Esophagus squamous epithelium (tissue), 4 donors: ENCODE measurements around the gene TMEM131L.

Source experiments
- CTCF ChIP-seq, 6 experiments: fragments of 450-650 bp in 4 of 6; fragments of 200-600 bp in 2 of 6; sonication (generic) in 2 of 6; IDR thresholded peaks; one replicate each; pipeline ENCODE4 v1.5.1; 2016 to 2019; ENCODE audit warnings: antibody characterized with exemption in 6 of 6, mild to moderate bottlenecking in 4 of 6, moderate library complexity in 4 of 6
- POLR2A ChIP-seq, 4 donors: fragments of 450-650 bp; IDR thresholded peaks; one replicate each; pipeline ENCODE4 v1.6.1; 2017; ENCODE audit warnings: antibody characterized with exemption in 4 of 4, mild to moderate bottlenecking in 4 of 4, moderate library complexity in 3 of 4

GRCh38 chr4:153469031-153469430 lies 2.9 kb downstream of the TMEM131L start:
- TF ChIP-seq CTCF (IDR thresholded peaks at IDR 0.05) (no peak), POLR2A (IDR thresholded peaks at IDR 0.05) (no peak)
